SK-N-MC (cell line): ENCODE data around the gene MRPL12.

Experiments
- EZH2 ChIP-seq: fragments of 200-600 bp; sonication (generic); IDR thresholded peaks from one replicate; pipeline ENCODE4 v1.6.1; 2017; ENCODE audit warnings: antibody characterized with exemption
- POLR2AphosphoS5 ChIP-seq: IDR thresholded peaks from 2 replicates; pipeline ENCODE4 v1.6.1; 2012; ENCODE audit warnings: mild to moderate bottlenecking, low read depth, low read length, borderline replicate concordance

DNA sequence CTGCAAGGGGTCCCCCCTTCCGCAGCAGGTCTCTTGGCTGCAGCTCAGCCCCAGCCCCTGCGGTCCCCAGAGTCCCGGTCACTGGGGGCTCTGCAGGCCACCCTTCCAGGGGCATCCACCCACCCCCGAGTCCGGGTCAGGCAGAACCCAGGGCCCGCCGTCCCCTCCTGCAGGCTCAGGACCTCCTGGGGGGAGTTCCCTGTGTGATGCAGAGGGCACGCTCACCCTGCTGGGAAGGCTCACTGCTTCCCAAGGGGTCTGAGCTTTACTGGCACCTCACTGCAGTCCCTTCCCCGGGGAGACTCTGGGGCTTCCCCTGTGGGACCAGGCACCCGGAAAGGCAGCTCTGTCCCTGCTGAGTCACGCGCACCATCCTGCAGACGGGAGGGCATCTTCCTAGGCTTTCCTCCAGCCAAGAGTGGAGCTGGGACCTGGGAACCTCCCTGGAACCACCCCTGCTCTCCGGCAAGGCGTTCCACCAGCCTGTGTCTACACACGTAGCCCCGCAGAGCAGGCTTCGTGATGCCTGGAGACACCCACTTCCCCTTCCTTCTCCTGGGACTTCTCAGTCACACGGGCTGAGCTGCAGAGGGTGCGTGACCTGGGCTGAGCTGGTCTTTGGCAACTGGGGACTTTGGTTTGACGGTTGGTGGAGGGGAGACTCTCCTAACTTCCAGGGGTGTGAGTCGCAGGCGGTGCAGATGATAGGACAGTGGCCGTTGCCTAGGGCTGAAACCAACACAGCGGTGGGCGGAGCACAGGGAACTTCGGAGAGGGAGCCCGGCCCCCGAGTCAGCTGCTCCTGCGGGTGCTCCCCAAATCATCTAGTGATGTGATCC is 32.3 kb downstream of the MRPL12 start:
- TF ChIP-seq POLR2AphosphoS5 (no peak), EZH2 (no peak)
